8988T (cell line): Measurements from ENCODE around the gene ATP11C.
"Not testable (repeated sequence)": the region's sequence is repeated elsewhere in the genome, so short reads cannot be mapped to it uniquely, and the experiment has no call there.

Source experiments
- DNase-seq: peaks from one replicate; pipeline ENCODE4 v3.0.0; 2011

The ATP11C gene

GRCh38 chrX:139702658-139703057, 230.2 kb downstream of the ATP11C start:
- no peak for DNase-seq

GRCh38 chrX:139692908-139693307, 239.9 kb downstream of the ATP11C start:
- no peak for DNase-seq

- DNase-seq = no peak
Observed at GRCh38 chrX:139692506-139692849, 240.4 kb downstream of the ATP11C start.

- DNase-seq = no peak
Observed at GRCh38 chrX:139691843-139692505, 240.9 kb downstream of the ATP11C start.

- no peak for DNase-seq
Observed at GRCh38 chrX:139691493-139691842, 241.4 kb downstream of the ATP11C start.

GRCh38 chrX:139685175-139685574, 247.7 kb downstream of the ATP11C start:
- not testable (repeated sequence) for DNase-seq

- DNase-seq = no peak
Observed at GRCh38 chrX:139680356-139680755, 252.5 kb downstream of the ATP11C start.
